Skeletal muscle tissue (tissue), 4 donors: ENCODE data around the gene MAP4K1. TPM values are rescaled to one million over a fixed set of nuclear protein-coding genes. Genes with fewer than 3 reads are reported as not detected.
"Not testable (repeated sequence)": the region's sequence is repeated elsewhere in the genome, so short reads cannot be mapped to it uniquely, and the experiment has no call there.

ENCODE experiments used
- H3K27ac ChIP-seq: one replicate; pipeline ENCODE4 v1.7.0; 2013; ENCODE audit warnings: mild to moderate bottlenecking, low read depth, low read length, inconsistent platforms
- H3K27me3 ChIP-seq, 3 donors: one replicate each; pipeline ENCODE4 v1.7.0; 2013; ENCODE audit warnings: low read length in 3 of 3; ENCODE audit not compliant: control insufficient read depth in 3 of 3, insufficient read depth in 3 of 3
- H3K36me3 ChIP-seq, 3 donors: one replicate each; pipeline ENCODE4 v1.7.0; 2013; ENCODE audit warnings: low read length in 3 of 3; ENCODE audit not compliant: control insufficient read depth in 3 of 3, insufficient read depth in 3 of 3
- H3K4me1 ChIP-seq, 3 donors: one replicate each; pipeline ENCODE4 v1.7.0; 2013; ENCODE audit warnings: low read length in 3 of 3, mild to moderate bottlenecking in 3 of 3; ENCODE audit not compliant: control insufficient read depth in 3 of 3, insufficient read depth in 3 of 3
- H3K4me3 ChIP-seq, 3 donors: one replicate each; pipeline ENCODE4 v1.7.0; 2013; ENCODE audit warnings: low read length in 3 of 3
- H3K9ac ChIP-seq, 3 donors: one replicate each; pipeline ENCODE4 v1.7.0; 2013; ENCODE audit warnings: low read length in 3 of 3, mild to moderate bottlenecking in 3 of 3, moderate library complexity in 2 of 3, low read depth in 1 of 3
- H3K9me3 ChIP-seq, 3 donors: one replicate each; pipeline ENCODE4 v1.7.0; 2013; ENCODE audit warnings: low read length in 3 of 3; ENCODE audit not compliant: control insufficient read depth in 3 of 3
- total RNA-seq: library from RNA; depleted of rRNA; stranded (reverse); fragments of >200 nt; gene quantifications from one replicate; pipeline ENCODE4 v1.2.3, GENCODE V29; 2014
- donor health status: Osteomylitis.

Gene MAP4K1
- total RNA-seq, 1 donor from 2014 or later, result under 0.01 TPM

DNA sequence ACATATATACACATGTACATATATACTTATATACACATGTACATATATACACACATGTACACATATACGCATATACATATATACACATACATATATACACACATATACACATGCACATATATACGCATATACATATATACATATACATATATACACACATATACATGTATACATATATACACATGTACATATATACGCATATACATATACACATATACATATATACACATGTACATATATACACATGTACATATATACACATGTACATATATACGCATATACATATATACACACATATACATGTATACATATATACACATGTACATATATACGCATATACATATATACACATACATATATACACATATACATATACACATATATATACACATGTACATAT is 14.9 kb downstream of the MAP4K1 start:
- H3K36me3 ChIP-seq, H3K4me3 ChIP-seq, H3K9ac ChIP-seq, H3K9me3 ChIP-seq, H3K4me1 ChIP-seq, H3K27ac ChIP-seq, H3K27me3 ChIP-seq: not testable (repeated sequence)

GRCh38 chr19:38599722-38600121 is 18.0 kb downstream of the MAP4K1 start:
- H3K27me3 ChIP-seq, result no peaks in the 10 kb centered on the region
- H3K4me1 ChIP-seq, result peaks cover 0 to 3% (median 3%) of the 10 kb centered on the region in 3 donors
- no peaks in the 10 kb centered on the region for H3K36me3 ChIP-seq
- no peak overlapping the region for H3K27ac ChIP-seq
- H3K9ac ChIP-seq, result no peak overlapping the region
- H3K9me3 ChIP-seq, result no peaks in the 10 kb centered on the region
- H3K4me3 ChIP-seq, result no peak overlapping the region

DNA sequence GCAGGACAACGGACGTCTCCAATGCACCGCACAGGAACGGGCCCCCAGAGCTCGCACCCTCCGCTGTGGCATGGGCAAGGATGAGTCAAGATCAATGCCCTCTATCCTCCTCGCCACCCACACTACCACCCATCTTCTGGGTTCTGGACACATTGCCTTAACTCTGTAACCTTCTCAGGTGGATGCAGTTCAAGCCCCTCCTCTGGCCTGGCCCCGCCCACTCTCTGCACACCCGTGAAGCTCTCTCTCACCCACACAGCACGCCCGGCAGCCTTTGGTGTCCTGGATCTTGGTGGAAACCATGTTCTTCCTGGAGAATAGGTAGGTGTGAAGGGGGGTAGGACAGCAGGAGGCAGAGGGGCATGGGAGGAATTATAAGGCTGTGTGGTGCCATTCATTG is 20.7 kb downstream of the MAP4K1 start:
- Histone ChIP-seq H3K4me3 (no peak overlapping the region), H3K9ac (no peak overlapping the region), H3K4me1 (peaks cover 0 to 3% (median 3%) of the 10 kb centered on the region in 3 donors), H3K9me3 (no peaks in the 10 kb centered on the region), H3K27me3 (no peaks in the 10 kb centered on the region), H3K36me3 (no peaks in the 10 kb centered on the region), H3K27ac (no peak overlapping the region)

GRCh38 chr19:38596057-38596981 is 21.4 kb downstream of the MAP4K1 start:
- Histone ChIP-seq H3K9me3 (no peaks in the 10 kb centered on the region), H3K4me3 (no peak overlapping the region), H3K36me3 (no peaks in the 10 kb centered on the region), H3K27me3 (no peaks in the 10 kb centered on the region), H3K9ac (no peak overlapping the region), H3K27ac (no peak overlapping the region), H3K4me1 (peaks cover 0 to 3% (median 3%) of the 10 kb centered on the region in 3 donors)

DNA sequence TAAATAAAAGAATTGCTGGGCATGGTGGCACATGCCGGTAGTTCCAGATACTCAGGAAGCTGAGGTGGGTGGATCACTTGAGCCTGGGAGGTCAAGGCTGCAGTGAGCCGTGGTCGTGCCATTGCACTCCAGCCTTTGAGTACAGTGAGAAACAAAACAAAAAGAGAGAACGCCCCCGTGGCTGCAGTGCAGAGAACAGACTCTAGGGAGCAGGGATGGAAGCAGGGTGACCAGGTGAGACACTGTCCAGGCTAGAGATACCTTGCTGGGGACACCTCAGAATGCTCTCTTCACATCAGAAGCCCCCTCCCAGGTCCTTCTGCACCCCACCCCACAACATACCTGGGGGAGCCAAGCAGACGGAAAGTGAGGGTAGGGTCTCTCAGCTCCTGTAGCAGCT is 24.8 kb downstream of the MAP4K1 start:
- Histone ChIP-seq H3K36me3 (peaks cover 5 to 13% (median 11%) of the 10 kb centered on the region in 3 donors), H3K27ac (no peak overlapping the region), H3K27me3 (no peaks in the 10 kb centered on the region), H3K4me3 (no peak overlapping the region), H3K4me1 (peaks cover 0 to 3% (median 3%) of the 10 kb centered on the region in 3 donors), H3K9ac (no peak overlapping the region), H3K9me3 (no peaks in the 10 kb centered on the region)

DNA sequence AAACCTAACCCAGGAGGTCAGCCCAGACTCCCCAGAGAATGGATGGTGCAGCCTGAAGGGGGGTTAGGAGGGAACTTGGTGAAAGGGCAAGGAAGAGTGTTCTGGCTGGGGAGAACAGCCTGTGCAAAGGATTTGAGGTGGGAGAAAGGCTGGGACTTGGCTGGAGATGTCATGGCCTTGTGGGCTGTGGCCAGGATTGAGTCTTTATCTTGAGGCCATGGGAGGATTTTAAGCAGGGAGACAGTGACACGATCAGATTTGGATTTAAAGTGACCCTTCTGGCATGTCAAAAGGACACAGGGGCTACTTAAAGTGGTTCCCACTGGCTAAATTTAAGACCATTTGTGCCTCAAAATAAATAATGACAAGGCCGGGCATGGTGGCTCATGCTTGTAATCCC is 29.7 kb downstream of the MAP4K1 start:
- no peak overlapping the region for H3K4me3 ChIP-seq
- no peaks in the 10 kb centered on the region for H3K4me1 ChIP-seq
- no peak overlapping the region for H3K27ac ChIP-seq
- no peaks in the 10 kb centered on the region for H3K27me3 ChIP-seq
- H3K36me3 ChIP-seq, result peaks cover 45 to 51% (median 46%) of the 10 kb centered on the region in 3 donors
- H3K9me3 ChIP-seq, result no peaks in the 10 kb centered on the region
- H3K9ac ChIP-seq, result no peak overlapping the region

GRCh38 chr19:38587562-38587961 is 30.2 kb downstream of the MAP4K1 start:
- H3K4me3 ChIP-seq, result no peak overlapping the region
- no peaks in the 10 kb centered on the region for H3K27me3 ChIP-seq
- H3K27ac ChIP-seq, result no peak overlapping the region
- H3K36me3 ChIP-seq, result peaks cover 48 to 55% (median 49%) of the 10 kb centered on the region in 3 donors
- no peak overlapping the region for H3K9ac ChIP-seq
- no peaks in the 10 kb centered on the region for H3K4me1 ChIP-seq
- no peaks in the 10 kb centered on the region for H3K9me3 ChIP-seq

- Histone ChIP-seq H3K4me3 (no peak overlapping the region), H3K4me1 (no peaks in the 10 kb centered on the region), H3K36me3 (peaks cover 46 to 72% (median 68%) of the 10 kb centered on the region in 3 donors), H3K9ac (no peak overlapping the region), H3K27ac (no peak overlapping the region), H3K9me3 (no peaks in the 10 kb centered on the region), H3K27me3 (no peaks in the 10 kb centered on the region)
These were observed 33.8 kb downstream of the MAP4K1 start for GRCh38 chr19:38583985-38584305.

GRCh38 chr19:38583219-38583984 is 34.4 kb downstream of the MAP4K1 start:
- Histone ChIP-seq H3K4me1 (no peaks in the 10 kb centered on the region), H3K4me3 (no peak overlapping the region), H3K27ac (no peak overlapping the region), H3K36me3 (peaks cover 44 to 75% (median 70%) of the 10 kb centered on the region in 3 donors), H3K9me3 (no peaks in the 10 kb centered on the region), H3K27me3 (no peaks in the 10 kb centered on the region), H3K9ac (no peak overlapping the region)

DNA sequence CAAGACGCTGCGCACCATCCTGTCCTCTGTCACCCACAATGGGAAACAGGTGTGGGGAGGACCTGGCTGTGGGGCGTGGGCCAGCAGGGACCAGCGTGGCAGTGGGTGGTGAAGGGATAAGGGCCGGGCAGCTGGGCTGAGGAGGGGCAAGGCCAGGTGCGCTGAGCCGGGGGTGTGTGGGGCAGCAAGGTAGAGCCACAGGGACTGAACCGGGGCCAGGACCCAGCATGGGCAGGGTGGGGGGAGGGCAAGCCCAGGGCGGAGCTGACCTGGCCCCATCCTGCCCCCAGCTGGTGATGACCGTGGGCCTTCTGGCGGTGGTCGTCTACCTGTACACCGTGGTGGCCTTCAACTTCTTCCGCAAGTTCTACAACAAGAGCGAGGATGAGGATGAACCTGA is 37.7 kb downstream of the MAP4K1 start:
- Histone ChIP-seq H3K27ac (no peak overlapping the region), H3K36me3 (peaks cover 33 to 72% (median 54%) of the 10 kb centered on the region in 3 donors)

More for the DNA sequence above, 37.7 kb downstream of the MAP4K1 start:
- no peak overlapping the region for H3K9ac ChIP-seq
- no peaks in the 10 kb centered on the region for H3K27me3 ChIP-seq
- peaks cover 0 to 11% (median 8%) of the 10 kb centered on the region in 3 donors for H3K4me1 ChIP-seq
- no peaks in the 10 kb centered on the region for H3K9me3 ChIP-seq
- H3K4me3 ChIP-seq, result no peak overlapping the region
